Mucosa of descending colon (tissue), 3 donors: ENCODE data around the gene NFIL3. TPM values are rescaled to one million over a fixed set of nuclear protein-coding genes. Genes with fewer than 3 reads are reported as not detected.

Experiments used
- ATAC-seq: fragments of 200-7000 bp; cut with Tn5 transposase; one replicate; pipeline ENCODE4 v1.9.1; 2020; ENCODE audit warnings: mild to moderate bottlenecking, moderate library complexity
- DNase-seq, 3 donors: peaks; one replicate each; pipeline ENCODE4 v3.0.0-alpha.2; 2020
- H3K36me3 ChIP-seq: fragments of 200-600 bp; one replicate; pipeline ENCODE4 v1.8.0; 2021; ENCODE audit warnings: low read depth, mild to moderate bottlenecking
- H3K4me1 ChIP-seq: fragments of 200-600 bp; one replicate; pipeline ENCODE4 v1.8.0; 2021; ENCODE audit warnings: low read depth, mild to moderate bottlenecking
- H3K4me3 ChIP-seq: fragments of 200-600 bp; one replicate; pipeline ENCODE4 v1.8.0; 2021; ENCODE audit warnings: mild to moderate bottlenecking
- H3K9me3 ChIP-seq: fragments of 200-600 bp; one replicate; pipeline ENCODE4 v1.8.0; 2021; ENCODE audit warnings: mild to moderate bottlenecking
- intact Hi-C, 2 donors: fragments of 100-400 bp; cut with DNase I in 1 of 2; cut with micrococcal nuclease in 1 of 2; formaldehyde crosslinking; loops; one replicate each; pipeline versions ENCODE4 v1.11.0 to v1.11.1; 2022; cut with DNase I, micrococcal nuclease
- total RNA-seq, 3 donors: library from RNA; stranded (reverse); fragmentation: NEBNext Ultra II Directional in 2 of 3; extraction: Animal tissue kit (Norgen Biotek cat#: 25700) in 2 of 3; gene quantifications; one replicate each; pipeline versions ENCODE4 v1.2.1 to v1.2.4, GENCODE V29; 2021 to 2023
- TF ChIP-seq, protein P1 (sequence below): fragments of 200-600 bp; IDR thresholded peaks from one replicate; pipeline ENCODE4 v1.8.0; 2022; ENCODE audit warnings: antibody characterized with exemption, mild to moderate bottlenecking
- donor health status: DM: no; HTN: no; CAD: no; lungs with moderate emphysema.
- donor health status: DM: no; HTN: no; CAD: no.
- donor health status: DM: no; HTN: yes; CAD: no.

The NFIL3 gene
- total RNA-seq, 3 donors from 2014 or later = 17.7 to 41.9 (median 20.6) TPM

DNA sequence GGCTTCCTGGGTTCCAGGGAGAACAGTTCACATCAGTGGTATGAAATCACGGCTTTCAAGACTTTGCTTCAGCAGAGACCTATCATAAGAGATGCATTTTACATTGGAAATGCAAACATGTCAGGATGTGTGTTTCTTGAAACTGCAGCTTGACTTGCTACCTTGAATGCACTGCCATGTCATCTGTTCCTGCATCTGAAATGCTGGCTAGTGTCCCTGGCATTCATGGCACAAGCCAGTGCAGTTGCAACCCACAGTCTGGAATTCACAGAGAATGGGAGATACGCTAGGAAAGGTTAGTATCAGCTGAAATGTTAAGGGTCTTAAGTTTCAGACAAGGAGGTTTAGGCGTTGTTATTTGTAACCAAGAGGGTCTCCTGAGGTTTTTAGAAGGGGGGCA lies 24.7 kb downstream of the NFIL3 start:
- intact Hi-C loops = no loop called here
- Histone ChIP-seq H3K9me3 (no peaks in the 10 kb centered on the region), H3K36me3 (no peaks in the 10 kb centered on the region), H3K4me1 (no peaks in the 10 kb centered on the region), H3K4me3 (no peak overlapping the region)
- DNase-seq (no peak), ATAC-seq (no peak)
- TF ChIP-seq, protein P1, sequence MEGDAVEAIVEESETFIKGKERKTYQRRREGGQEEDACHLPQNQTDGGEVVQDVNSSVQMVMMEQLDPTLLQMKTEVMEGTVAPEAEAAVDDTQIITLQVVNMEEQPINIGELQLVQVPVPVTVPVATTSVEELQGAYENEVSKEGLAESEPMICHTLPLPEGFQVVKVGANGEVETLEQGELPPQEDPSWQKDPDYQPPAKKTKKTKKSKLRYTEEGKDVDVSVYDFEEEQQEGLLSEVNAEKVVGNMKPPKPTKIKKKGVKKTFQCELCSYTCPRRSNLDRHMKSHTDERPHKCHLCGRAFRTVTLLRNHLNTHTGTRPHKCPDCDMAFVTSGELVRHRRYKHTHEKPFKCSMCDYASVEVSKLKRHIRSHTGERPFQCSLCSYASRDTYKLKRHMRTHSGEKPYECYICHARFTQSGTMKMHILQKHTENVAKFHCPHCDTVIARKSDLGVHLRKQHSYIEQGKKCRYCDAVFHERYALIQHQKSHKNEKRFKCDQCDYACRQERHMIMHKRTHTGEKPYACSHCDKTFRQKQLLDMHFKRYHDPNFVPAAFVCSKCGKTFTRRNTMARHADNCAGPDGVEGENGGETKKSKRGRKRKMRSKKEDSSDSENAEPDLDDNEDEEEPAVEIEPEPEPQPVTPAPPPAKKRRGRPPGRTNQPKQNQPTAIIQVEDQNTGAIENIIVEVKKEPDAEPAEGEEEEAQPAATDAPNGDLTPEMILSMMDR = no peak

DNA sequence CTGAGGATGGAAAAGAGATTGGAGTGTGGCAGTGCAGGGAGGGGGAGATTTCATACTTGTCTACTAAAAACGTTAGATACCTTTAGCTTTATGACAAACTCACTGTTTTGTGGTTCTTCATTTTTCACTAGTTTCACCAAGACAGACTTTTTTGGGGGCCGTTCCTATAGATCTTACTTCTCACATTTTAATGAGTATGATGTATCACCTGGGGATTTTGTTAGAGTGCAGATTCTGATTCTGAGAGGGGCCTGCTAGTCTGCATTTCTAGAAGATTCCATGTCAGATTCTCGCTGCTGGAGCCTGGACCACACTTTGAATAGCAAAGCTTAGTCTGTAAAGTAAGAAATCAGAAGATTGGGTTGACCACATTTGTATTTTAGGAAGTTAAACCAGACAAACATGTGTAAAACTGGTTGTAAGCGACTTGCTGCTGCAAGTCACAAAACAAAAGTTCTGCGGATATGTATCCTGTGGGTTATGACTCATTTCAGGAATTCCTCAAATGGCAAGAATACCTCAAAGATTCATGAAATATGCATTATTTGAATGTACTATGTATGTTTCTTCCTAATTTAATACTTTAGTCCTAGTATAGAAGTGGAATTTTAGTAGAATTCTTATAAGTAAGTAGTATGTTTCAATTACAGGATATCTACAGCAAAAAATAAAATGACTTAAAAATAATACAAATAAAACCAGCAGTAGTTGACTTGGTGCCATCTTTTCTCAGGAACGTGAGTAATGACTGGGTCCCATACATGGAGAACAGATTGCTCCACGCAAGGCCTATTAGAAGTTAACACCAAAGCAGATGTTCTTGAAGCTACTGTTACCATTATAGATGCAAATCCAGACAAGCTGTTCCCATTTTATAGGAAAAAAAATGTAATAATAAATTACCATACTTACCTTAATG lies 27.8 kb downstream of the NFIL3 start:
- TF ChIP-seq, protein P1 = no peak
- no peak for ATAC-seq

DNA sequence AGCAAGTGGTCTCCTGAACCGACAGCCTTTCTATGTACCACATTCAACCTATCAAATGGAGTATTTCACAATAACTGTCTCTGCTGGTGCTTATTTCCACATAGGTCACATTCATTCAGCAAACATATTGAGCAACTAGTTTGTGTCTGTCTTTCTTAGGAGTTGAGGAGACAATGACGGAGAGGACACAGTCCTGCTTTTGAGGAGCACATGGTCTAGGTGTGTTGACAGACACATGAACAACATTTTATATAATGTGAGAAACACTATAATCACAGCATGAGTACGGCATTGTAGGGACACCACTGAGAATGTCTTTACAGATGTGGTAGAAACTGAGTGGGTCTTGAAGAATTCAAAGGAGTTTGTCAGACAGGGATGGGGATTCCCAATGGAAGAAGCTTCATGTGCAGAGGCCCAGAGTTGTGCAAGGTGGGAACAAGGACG lies 28.5 kb downstream of the NFIL3 start:
- DNase-seq = no peak
- H3K4me1 ChIP-seq = no peaks in the 10 kb centered on the region
- no peaks in the 10 kb centered on the region for H3K36me3 ChIP-seq
- TF ChIP-seq, protein P1 = no peak
- H3K9me3 ChIP-seq = no peaks in the 10 kb centered on the region
- intact Hi-C loops = no loop called here
- no peak overlapping the region for H3K4me3 ChIP-seq
- ATAC-seq = no peak

More for the DNA sequence above, 27.8 kb downstream of the NFIL3 start:
- H3K4me3 ChIP-seq = no peak overlapping the region
- DNase-seq = no peak
- no peaks in the 10 kb centered on the region for H3K36me3 ChIP-seq
- intact Hi-C loops = no loop called here
- no peaks in the 10 kb centered on the region for H3K4me1 ChIP-seq
- H3K9me3 ChIP-seq = no peaks in the 10 kb centered on the region

DNA sequence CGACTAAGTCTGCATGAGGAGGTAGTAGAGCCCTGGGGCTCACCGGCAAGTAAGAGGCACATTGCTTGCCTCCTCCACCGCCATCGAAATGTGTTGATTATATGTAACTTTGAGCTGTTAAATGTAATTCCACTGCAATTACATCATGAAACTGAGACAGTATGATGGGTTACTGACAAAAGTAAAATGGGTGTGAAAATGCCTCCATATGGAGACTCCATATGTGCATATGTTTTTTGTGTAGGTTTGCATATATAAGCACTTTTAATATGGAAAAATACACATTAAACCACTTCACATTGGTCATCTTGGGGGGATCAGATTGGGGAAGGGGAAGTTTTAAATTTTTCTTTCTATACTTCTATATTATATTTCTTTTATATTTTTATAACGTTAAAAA lies 29.8 kb downstream of the NFIL3 start:
- no peak for ATAC-seq
- H3K4me3 ChIP-seq = no peak overlapping the region
- H3K36me3 ChIP-seq = no peaks in the 10 kb centered on the region
- TF ChIP-seq, protein P1 = no peak
- no peak for DNase-seq
- intact Hi-C loops = no loop called here
- H3K4me1 ChIP-seq = no peaks in the 10 kb centered on the region
- H3K9me3 ChIP-seq = no peaks in the 10 kb centered on the region

DNA sequence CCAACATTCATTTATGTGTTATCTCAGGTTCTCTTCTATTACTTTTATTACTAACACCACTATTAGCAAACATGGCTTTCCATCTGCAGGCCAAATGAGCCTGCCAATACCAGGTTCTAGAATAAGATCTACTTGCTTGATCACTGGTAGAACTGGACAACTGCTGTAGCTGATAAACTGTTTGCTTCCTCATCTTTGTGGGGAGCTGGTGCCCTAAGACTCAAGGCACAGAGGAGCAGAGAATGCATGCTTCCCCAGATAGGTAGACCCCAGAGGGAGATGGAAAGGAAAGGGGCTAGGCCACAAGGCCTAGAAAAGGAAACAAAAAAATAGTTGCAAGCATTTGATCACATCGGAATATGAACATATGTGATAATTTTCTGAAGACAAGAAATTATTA lies 31.2 kb downstream of the NFIL3 start:
- ATAC-seq (no peak), DNase-seq (no peak)
- Histone ChIP-seq H3K9me3 (no peaks in the 10 kb centered on the region), H3K4me3 (no peak overlapping the region), H3K36me3 (no peaks in the 10 kb centered on the region), H3K4me1 (no peaks in the 10 kb centered on the region)
- TF ChIP-seq, protein P1 = no peak
- intact Hi-C loops = no loop called here
